HG02759 (cell line): ENCODE data around the gene ZIC3.

Source experiments
- ATAC-seq: cut with Tn5 transposase; IDR thresholded peaks from one replicate; pipeline ENCODE4 v1.9.1; 2021; ENCODE audit warnings: mild to moderate bottlenecking, moderate library complexity; ENCODE audit not compliant: unreplicated experiment

Gene ZIC3

DNA sequence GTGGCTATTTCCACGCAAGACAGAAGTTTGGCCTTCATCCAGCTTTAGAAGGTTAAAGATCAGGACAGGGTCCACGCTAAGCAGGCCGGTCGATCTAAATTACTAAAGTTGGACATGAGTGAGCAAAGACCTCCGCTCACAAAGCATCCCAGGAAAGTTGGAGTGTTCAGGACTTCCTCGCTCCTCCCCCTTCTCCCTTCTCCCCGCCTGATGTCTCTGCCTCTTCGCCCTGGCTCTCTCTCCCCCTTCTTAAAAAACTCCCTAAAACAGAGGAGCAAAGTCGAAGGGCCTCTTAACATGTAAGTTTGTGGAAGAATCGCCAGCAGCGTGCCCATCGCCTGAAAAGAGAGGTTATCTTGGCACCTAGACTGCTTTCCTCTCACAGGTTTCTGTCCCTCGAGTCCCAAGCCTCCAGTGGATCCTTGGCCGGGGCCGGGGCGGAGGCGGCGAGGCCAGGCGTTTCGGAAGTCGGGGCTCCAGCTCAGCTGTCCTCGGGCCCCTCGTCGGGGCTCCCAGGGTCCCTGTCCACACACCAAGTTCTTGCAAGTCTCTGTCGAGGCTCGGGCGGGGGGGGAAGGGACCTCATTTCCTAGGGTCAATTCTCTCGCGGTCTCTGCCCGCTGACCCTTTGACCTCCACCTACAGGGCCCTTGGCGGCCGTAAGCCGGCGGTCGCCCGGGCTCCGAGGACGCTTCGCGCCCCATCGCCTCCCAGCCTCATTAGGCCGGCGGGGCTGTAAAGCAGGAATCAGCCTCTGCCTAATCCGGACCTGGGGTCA is 7.6 kb downstream of the ZIC3 start:
- no peak for ATAC-seq

DNA sequence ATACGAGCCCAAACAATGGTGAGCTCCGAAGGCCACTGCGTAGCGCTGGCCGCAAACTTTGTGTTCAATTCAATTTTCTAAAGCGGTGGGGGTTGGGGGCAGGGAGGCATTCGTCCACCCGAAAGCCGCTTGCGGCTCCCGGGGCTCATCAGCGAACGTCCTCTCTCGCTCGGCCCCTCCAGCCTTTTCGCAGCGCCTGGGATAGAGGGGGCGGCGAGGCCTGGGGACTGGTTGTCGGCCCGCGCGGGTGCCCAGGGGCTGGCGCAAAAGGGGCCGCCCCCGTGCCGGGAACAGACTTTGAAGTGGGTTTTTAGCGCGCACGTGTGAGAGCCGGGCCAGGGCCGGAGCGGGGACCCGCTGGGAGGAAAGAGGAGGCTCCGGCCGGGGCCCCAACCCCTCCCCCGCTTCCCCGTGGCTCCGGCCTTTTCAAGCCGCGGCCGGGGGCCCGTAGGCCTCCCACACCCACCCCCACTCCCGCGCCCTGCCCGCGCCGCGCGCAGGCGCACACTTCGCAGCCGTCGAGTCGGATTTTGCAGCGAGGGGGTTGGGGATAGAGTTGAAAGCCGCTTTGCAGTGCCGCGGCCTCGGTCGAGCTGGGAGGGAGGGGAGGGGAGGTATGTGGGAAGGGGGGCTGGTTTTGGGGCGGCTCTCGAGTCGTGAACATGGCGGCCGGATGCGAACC is 8.3 kb downstream of the ZIC3 start:
- no peak for ATAC-seq

DNA sequence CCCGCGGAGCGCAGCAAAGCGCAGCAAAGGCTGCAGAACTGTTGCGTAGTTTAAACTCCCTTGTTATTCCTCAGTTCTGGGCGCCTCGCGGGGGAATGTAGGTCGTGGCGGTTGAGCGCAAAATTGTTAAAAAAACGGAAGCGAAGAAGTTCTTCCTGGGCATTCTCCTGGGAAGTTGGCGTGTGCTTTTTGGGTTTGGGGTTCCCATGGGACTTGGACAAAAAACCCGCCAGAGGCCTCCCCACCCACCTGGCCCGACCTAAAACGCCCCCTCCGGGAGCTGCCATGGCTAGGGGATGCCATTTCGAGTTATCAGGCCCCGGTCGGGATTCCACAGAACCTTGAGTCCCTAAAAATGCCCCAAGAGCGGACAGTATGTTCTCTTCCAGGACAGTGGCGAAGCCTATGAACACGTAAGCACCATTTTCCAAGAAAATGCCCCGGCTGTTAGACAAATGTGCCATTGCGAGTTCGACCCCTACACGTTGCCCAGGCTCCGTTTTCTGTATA is 8.9 kb downstream of the ZIC3 start:
- no peak for ATAC-seq

DNA sequence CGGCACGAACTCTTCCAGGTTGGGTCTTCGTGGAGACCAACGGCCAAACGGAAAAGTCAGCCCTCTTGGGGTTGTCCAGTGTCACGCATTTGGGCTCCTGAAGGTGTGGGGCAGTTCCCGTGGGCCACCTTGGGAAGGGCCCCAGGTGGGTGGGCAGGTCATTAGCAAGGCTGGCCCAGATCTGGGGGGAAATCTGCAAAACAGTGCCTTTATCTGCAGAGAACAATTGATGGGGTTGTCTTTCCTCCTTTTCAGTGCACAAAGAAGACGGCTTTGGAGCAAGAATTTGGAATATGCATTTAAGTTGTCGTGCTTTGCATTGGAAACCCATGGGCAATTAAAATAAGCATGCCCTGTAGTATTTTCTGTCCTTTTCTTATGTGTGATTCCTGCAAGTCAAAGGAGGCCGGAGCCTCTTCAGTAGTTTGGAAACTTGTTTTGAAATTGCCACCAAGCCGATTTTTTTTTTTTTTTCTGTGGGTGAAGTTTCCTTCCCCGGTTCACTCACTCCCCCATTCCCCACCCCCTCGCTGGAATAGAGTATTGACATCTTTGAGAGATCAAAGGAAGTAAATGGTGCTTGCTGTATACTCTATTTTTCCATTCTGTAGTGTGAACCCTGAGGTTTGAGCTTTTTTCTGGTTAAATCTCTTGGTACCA is 9.8 kb downstream of the ZIC3 start:
- no peak for ATAC-seq

DNA sequence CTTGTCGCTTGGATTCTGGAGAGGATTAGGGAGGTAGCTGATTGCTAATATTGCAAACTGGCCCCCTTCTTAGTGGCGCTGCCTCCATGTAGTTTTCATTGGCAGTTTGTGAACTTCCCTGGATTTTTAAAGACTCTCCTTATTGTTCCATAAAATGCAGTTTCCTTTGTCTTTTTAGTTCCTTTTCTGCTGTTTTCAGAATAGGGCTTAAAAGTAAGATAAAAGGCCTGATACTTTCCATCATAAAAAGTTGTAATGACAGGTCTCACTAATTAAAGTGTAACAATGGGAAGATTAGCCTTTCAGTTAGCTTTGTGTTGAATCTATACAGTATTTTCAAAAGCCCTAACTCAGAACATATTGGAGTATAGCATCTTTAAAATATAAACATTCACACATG is 21.2 kb downstream of the ZIC3 start:
- ATAC-seq, result no peak

DNA sequence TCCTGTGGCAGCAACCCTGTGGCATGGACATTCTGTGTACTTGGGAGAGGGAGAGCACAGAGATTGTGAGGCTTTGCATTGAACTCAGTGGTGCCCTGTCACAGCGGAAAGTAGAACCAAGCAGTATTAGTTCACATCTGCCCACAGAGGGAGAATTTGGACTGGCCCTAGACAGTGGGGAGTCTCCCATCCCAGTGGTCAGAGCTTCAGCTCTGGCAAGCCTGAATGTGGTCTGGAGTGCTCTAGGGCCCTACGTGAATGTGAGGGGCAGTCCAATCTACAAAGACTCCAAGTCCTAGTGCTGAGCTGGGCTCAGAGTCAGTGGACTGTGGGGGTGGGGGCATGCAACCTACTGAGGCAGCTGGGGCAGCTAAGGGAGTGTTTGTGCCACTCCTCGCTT is 34.8 kb downstream of the ZIC3 start:
- ATAC-seq, result no peak
